Urinary bladder (tissue), 4 donors: ENCODE measurements around the gene PRRT2. TPM values are rescaled to one million over a fixed set of nuclear protein-coding genes. Genes with fewer than 3 reads are reported as not detected.
"Not testable (repeated sequence)": the region's sequence is repeated elsewhere in the genome, so short reads cannot be mapped to it uniquely, and the experiment has no call there.

Experiments used
- DNase-seq: peaks from one replicate; pipeline ENCODE4 v3.0.0-alpha.2; 2015; ENCODE audit errors: extremely low spot score
- H3K27ac ChIP-seq: one replicate; pipeline ENCODE4 v1.5.1; 2013; ENCODE audit warnings: low read depth, mild to moderate bottlenecking, moderate library complexity
- H3K36me3 ChIP-seq: one replicate; pipeline ENCODE4 v1.6.1; 2013; ENCODE audit warnings: mild to moderate bottlenecking, moderate library complexity; ENCODE audit not compliant: insufficient read depth
- H3K4me1 ChIP-seq: one replicate; pipeline ENCODE4 v1.6.1; 2013; ENCODE audit warnings: mild to moderate bottlenecking, moderate library complexity; ENCODE audit not compliant: insufficient read depth
- H3K4me3 ChIP-seq: one replicate; pipeline ENCODE4 v1.5.1; 2013; ENCODE audit warnings: low read depth, low read length
- WGBS: extraction: QIAGEN DNeasy Blood & Tissue Kit; methylation state at CpG from one replicate; pipeline ENCODE4 v1.1.7; 2013; 5-methylcytosine and 5-hydroxymethylcytosine counted together
- polyA plus RNA-seq: library from polyadenylated mRNA; stranded (reverse); fragments of 200-250 nt; gene quantifications from one replicate; pipeline ENCODE4 v1.2.3, GENCODE V29; 2013
- total RNA-seq: library from RNA; depleted of rRNA; stranded (reverse); fragments of >200 nt; gene quantifications from one replicate; pipeline ENCODE4 v1.2.3, GENCODE V29; 2014
- donor health status: healthy with polysubstance abuse.
- donor health status: healthy.

PRRT2 gene
- total and polyA plus RNA-seq, 2 donors, result 7.9 to 8.2 TPM

- Histone ChIP-seq H3K4me3 (no peak overlapping the region), H3K36me3 (no peaks in the 10 kb centered on the region), H3K27ac (peak overlapping the region; percentile 66), H3K4me1 (peaks cover 5% of the 10 kb centered on the region)
- WGBS, result 29% methylated on average over 7 of the region's 7 CpGs
- no peak for DNase-seq
Observed at GRCh38 chr16:29824589-29825144, 12.7 kb downstream of the PRRT2 start.

GRCh38 chr16:29825145-29826044, 13.4 kb downstream of the PRRT2 start:
- Histone ChIP-seq H3K36me3 (no peaks in the 10 kb centered on the region), H3K4me3 (no peak overlapping the region), H3K4me1 (peaks cover 5% of the 10 kb centered on the region), H3K27ac (peak overlapping the region; percentile 73)
- DNase-seq, result no peak
- 52% methylated on average over 10 of the region's 10 CpGs for WGBS

GRCh38 chr16:29826342-29826695, 14.3 kb downstream of the PRRT2 start:
- Histone ChIP-seq H3K4me3 (no peak overlapping the region), H3K27ac (peak overlapping the region; percentile 73), H3K4me1 (peaks cover 5% of the 10 kb centered on the region), H3K36me3 (peaks cover 2% of the 10 kb centered on the region)
- no peak for DNase-seq
- 77% methylated on average over 6 of the region's 8 CpGs for WGBS

GRCh38 chr16:29830774-29831173, 18.8 kb downstream of the PRRT2 start:
- no peak overlapping the region for H3K27ac ChIP-seq
- WGBS, result 96% methylated on average over 11 of the region's 11 CpGs
- DNase-seq, result no peak
- H3K4me3 ChIP-seq, result no peak overlapping the region
- H3K36me3 ChIP-seq, result peaks cover 4% of the 10 kb centered on the region
- H3K4me1 ChIP-seq, result peaks cover 3% of the 10 kb centered on the region

- Histone ChIP-seq H3K4me1 (no peaks in the 10 kb centered on the region), H3K27ac (no peak overlapping the region), H3K4me3 (no peak overlapping the region), H3K36me3 (peaks cover 4% of the 10 kb centered on the region)
- 86% methylated on average over 2 of the region's 2 CpGs for WGBS
- no peak for DNase-seq
Observed at GRCh38 chr16:29831490-29831889, 19.5 kb downstream of the PRRT2 start.

- H3K36me3 ChIP-seq, H3K4me1 ChIP-seq, DNase-seq, H3K27ac ChIP-seq, H3K4me3 ChIP-seq: not testable (repeated sequence)
- 97% methylated on average over 4 of the region's 4 CpGs for WGBS
Observed at GRCh38 chr16:29833219-29833618, 21.2 kb downstream of the PRRT2 start.

GRCh38 chr16:29834079-29834478, 22.1 kb downstream of the PRRT2 start:
- 94% methylated on average over 5 of the region's 5 CpGs for WGBS
- Histone ChIP-seq H3K36me3 (peaks cover 4% of the 10 kb centered on the region), H3K4me1 (no peaks in the 10 kb centered on the region), H3K27ac (no peak overlapping the region), H3K4me3 (no peak overlapping the region)
- DNase-seq, result no peak

GRCh38 chr16:29835926-29836325, 23.9 kb downstream of the PRRT2 start:
- no peaks in the 10 kb centered on the region for H3K4me1 ChIP-seq
- 85% methylated on average over 7 of the region's 7 CpGs for WGBS
- H3K4me3 ChIP-seq, result no peak overlapping the region
- H3K36me3 ChIP-seq, result peaks cover 5% of the 10 kb centered on the region
- H3K27ac ChIP-seq, result no peak overlapping the region
- no peak for DNase-seq

- Histone ChIP-seq H3K36me3 (peaks cover 9% of the 10 kb centered on the region), H3K4me3 (no peak overlapping the region), H3K27ac (no peak overlapping the region), H3K4me1 (no peaks in the 10 kb centered on the region)
- WGBS, result 82% methylated on average over 15 of the region's 15 CpGs
- DNase-seq, result no peak
Observed at GRCh38 chr16:29836623-29837022, 24.6 kb downstream of the PRRT2 start.

GRCh38 chr16:29837841-29838240, 25.8 kb downstream of the PRRT2 start:
- no peak overlapping the region for H3K4me3 ChIP-seq
- no peak overlapping the region for H3K27ac ChIP-seq
- H3K36me3 ChIP-seq, result peaks cover 9% of the 10 kb centered on the region
- no peaks in the 10 kb centered on the region for H3K4me1 ChIP-seq
- DNase-seq, result no peak
- WGBS, result 88% methylated on average over 5 of the region's 5 CpGs

GRCh38 chr16:29839822-29840221, 27.8 kb downstream of the PRRT2 start:
- Histone ChIP-seq H3K4me1 (no peaks in the 10 kb centered on the region), H3K27ac (no peak overlapping the region), H3K36me3 (peaks cover 6% of the 10 kb centered on the region), H3K4me3 (no peak overlapping the region)
- no peak for DNase-seq
- 69% methylated on average over 6 of the region's 6 CpGs for WGBS

GRCh38 chr16:29840240-29840639, 28.2 kb downstream of the PRRT2 start:
- no peak for DNase-seq
- Histone ChIP-seq H3K4me1 (no peaks in the 10 kb centered on the region), H3K27ac (no peak overlapping the region), H3K36me3 (peaks cover 6% of the 10 kb centered on the region), H3K4me3 (no peak overlapping the region)
- 76% methylated on average over 10 of the region's 10 CpGs for WGBS

- Histone ChIP-seq H3K4me1 (no peaks in the 10 kb centered on the region), H3K27ac (no peak overlapping the region), H3K4me3 (no peak overlapping the region), H3K36me3 (peaks cover 9% of the 10 kb centered on the region)
- DNase-seq, result no peak
- 94% methylated on average over 23 of the region's 23 CpGs for WGBS
Observed at GRCh38 chr16:29841631-29842030, 29.6 kb downstream of the PRRT2 start.

- Histone ChIP-seq H3K4me3 (no peak overlapping the region), H3K4me1 (no peaks in the 10 kb centered on the region), H3K36me3 (peaks cover 13% of the 10 kb centered on the region), H3K27ac (no peak overlapping the region)
- DNase-seq, result no peak
- 89% methylated on average over 9 of the region's 9 CpGs for WGBS
Observed at GRCh38 chr16:29842732-29843346, 30.8 kb downstream of the PRRT2 start.
